DOHH2 (cell line): Measurements from ENCODE around the gene ZNRF1.

Experiments
- CTCF ChIP-seq: fragments of 200-600 bp; sonication (generic); IDR thresholded peaks from one replicate; pipeline ENCODE4 v1.5.1; 2014; ENCODE audit warnings: antibody characterized with exemption, mild to moderate bottlenecking, low read depth, low read length; ENCODE audit not compliant: poor library complexity, severe bottlenecking
- EZH2phosphoT487 ChIP-seq: fragments of 200-600 bp; sonication (generic); IDR thresholded peaks from 2 replicates; pipeline ENCODE4 v1.6.1; 2017; ENCODE audit warnings: borderline replicate concordance, mild to moderate bottlenecking, antibody characterized with exemption, low read length, moderate library complexity, mixed read lengths

GRCh38 chr16:75081179-75081859, 82.5 kb downstream of the ZNRF1 start:
- TF ChIP-seq CTCF (no peak), EZH2phosphoT487 (no peak)
